Muscle layer of colon (tissue), 2 donors: Measurements from ENCODE around the gene ANTXR2.

Experiments used
- H3K27ac ChIP-seq: one replicate; pipeline ENCODE4 v1.7.0; 2013; ENCODE audit warnings: low read depth, mild to moderate bottlenecking, low read length, moderate library complexity
- H3K27me3 ChIP-seq, 2 donors: one replicate each; pipeline ENCODE4 v1.7.0; 2013; ENCODE audit warnings: low read length in 2 of 2, mild to moderate bottlenecking in 2 of 2; ENCODE audit not compliant: insufficient read depth in 2 of 2, control insufficient read depth in 1 of 2
- H3K36me3 ChIP-seq: one replicate; pipeline ENCODE4 v1.7.0; 2013; ENCODE audit warnings: mild to moderate bottlenecking, low read length; ENCODE audit not compliant: insufficient read depth
- H3K4me1 ChIP-seq: one replicate; pipeline ENCODE4 v1.7.0; 2013; ENCODE audit warnings: mild to moderate bottlenecking, low read length; ENCODE audit not compliant: insufficient read depth
- H3K4me3 ChIP-seq, 2 donors: one replicate each; pipeline ENCODE4 v1.7.0; 2013; ENCODE audit warnings: low read length in 2 of 2, low read depth in 1 of 2, mild to moderate bottlenecking in 1 of 2, moderate library complexity in 1 of 2
- H3K9ac ChIP-seq: one replicate; pipeline ENCODE4 v1.7.0; 2013; ENCODE audit warnings: low read length
- H3K9me3 ChIP-seq: one replicate; pipeline ENCODE4 v1.7.0; 2013; ENCODE audit warnings: mild to moderate bottlenecking, low read length
- donor health status: abdominal sarcoma.
- donor health status: Adenocarcinoma of cecum.

ANTXR2 gene

DNA sequence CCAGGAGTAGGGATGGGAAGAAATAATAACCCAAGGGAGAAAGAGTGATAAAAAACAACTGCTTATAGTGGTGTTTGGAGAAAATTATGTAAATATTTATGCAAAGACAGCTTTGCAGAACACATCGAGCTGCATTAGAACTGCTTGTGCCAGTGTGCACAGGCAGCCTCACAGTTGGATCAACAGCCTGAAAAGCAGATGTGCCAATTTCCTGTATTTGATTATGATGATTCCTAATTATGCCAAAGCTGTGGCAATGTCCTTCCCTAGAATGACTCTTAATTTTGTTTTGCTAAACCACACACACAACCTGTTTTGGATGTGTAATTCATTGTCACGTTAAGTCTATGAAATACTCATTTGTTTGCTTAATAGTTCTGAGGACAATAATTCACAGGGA is 30.6 kb upstream of the ANTXR2 start:
- Histone ChIP-seq H3K27me3 (no peaks in the 10 kb centered on the region), H3K9me3 (no peaks in the 10 kb centered on the region), H3K4me1 (no peaks in the 10 kb centered on the region), H3K27ac (no peak overlapping the region), H3K36me3 (no peaks in the 10 kb centered on the region), H3K4me3 (no peak overlapping the region), H3K9ac (no peak overlapping the region)

GRCh38 chr4:80101792-80102116 is 28.7 kb upstream of the ANTXR2 start:
- Histone ChIP-seq H3K4me3 (no peak overlapping the region), H3K9me3 (no peaks in the 10 kb centered on the region), H3K27ac (no peak overlapping the region), H3K4me1 (peaks cover 3% of the 10 kb centered on the region), H3K9ac (no peak overlapping the region), H3K36me3 (no peaks in the 10 kb centered on the region), H3K27me3 (no peaks in the 10 kb centered on the region)

DNA sequence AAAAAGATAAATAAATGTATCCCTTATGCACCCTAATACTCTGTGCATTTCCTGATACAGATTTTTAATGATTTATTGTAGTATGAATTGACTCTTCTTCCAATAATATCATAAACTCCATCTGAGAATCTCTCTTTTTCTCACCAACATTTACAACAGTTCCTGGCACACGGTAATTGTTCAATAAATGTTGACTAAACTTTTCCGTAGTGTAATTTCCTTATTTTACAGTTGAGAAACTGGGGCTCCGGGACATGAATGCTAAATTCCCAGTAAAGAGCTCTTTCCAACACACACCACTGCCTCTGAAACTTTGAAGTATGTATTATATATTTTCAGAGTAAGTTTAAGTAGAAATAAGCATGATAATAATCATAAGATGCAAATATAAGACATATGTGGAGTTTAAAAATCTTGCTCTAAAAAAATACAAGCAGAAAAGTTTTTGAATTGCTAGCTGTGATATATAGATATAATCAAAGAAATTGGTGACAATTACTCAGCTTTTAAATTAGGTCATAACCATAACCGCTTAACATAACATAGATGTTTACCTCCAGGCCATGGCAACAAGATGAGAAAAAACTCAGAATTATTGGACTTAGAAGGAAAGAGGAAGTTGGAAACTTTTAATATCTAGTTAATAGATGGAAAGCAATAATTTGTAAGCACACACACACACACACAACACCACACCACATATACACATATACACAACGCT is 28.2 kb upstream of the ANTXR2 start:
- Histone ChIP-seq H3K27me3 (no peaks in the 10 kb centered on the region), H3K4me1 (peaks cover 3% of the 10 kb centered on the region), H3K27ac (no peak overlapping the region), H3K9me3 (no peaks in the 10 kb centered on the region), H3K4me3 (no peak overlapping the region), H3K36me3 (no peaks in the 10 kb centered on the region), H3K9ac (no peak overlapping the region)

GRCh38 chr4:80099671-80100070 is 26.6 kb upstream of the ANTXR2 start:
- no peaks in the 10 kb centered on the region for H3K36me3 ChIP-seq
- no peak overlapping the region for H3K27ac ChIP-seq

GRCh38 chr4:80098635-80099034 is 25.6 kb upstream of the ANTXR2 start:
- Histone ChIP-seq H3K27me3 (no peaks in the 10 kb centered on the region), H3K4me1 (peaks cover 3% of the 10 kb centered on the region), H3K9ac (no peak overlapping the region), H3K27ac (no peak overlapping the region), H3K4me3 (no peak overlapping the region), H3K9me3 (no peaks in the 10 kb centered on the region), H3K36me3 (no peaks in the 10 kb centered on the region)

More at GRCh38 chr4:80099671-80100070, 26.6 kb upstream of the ANTXR2 start:
- no peak overlapping the region for H3K4me3 ChIP-seq
- H3K9me3 ChIP-seq, result no peaks in the 10 kb centered on the region
- H3K4me1 ChIP-seq, result peaks cover 3% of the 10 kb centered on the region
- no peak overlapping the region for H3K9ac ChIP-seq
- no peaks in the 10 kb centered on the region for H3K27me3 ChIP-seq

GRCh38 chr4:80097400-80098177 is 24.6 kb upstream of the ANTXR2 start:
- no peaks in the 10 kb centered on the region for H3K9me3 ChIP-seq
- no peak overlapping the region for H3K27ac ChIP-seq
- H3K36me3 ChIP-seq, result no peaks in the 10 kb centered on the region
- H3K4me3 ChIP-seq, result no peak overlapping the region
- no peak overlapping the region for H3K9ac ChIP-seq
- H3K4me1 ChIP-seq, result peaks cover 3% of the 10 kb centered on the region
- no peaks in the 10 kb centered on the region for H3K27me3 ChIP-seq

DNA sequence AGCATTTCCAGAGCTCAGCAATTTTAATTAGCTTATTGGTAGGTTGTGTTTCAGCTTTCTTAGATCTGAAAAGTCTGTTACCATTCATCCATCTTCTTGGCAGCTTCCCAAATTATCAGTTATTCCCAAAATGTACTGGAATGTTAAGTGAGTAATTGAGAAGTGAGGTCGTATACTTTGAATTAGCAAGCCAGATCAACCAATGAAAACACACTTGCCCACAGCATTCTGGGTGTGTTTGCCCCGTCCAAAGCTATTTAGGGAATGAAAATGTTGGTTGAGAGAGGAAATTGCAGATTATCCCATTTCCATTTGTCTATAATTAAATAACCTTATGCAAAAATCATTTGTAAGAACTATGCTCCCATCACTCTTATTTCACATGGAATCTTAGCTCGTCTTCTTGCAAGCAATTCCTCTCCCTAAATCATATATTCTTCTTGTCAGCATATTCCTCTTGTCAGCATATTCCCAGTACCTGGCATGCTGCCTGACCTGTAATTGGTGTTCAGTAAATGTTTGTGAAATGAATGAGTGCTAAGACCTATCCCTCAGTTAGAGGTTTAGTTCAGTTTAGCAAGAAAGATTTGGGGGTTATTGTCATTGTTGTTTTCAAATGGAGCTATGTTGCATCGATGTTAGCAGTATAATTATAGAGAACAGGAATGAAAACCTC is 23.3 kb upstream of the ANTXR2 start:
- H3K4me1 ChIP-seq, result peaks cover 3% of the 10 kb centered on the region
- H3K36me3 ChIP-seq, result no peaks in the 10 kb centered on the region
- H3K9me3 ChIP-seq, result no peaks in the 10 kb centered on the region
- H3K4me3 ChIP-seq, result no peak overlapping the region
- no peak overlapping the region for H3K9ac ChIP-seq
- H3K27ac ChIP-seq, result no peak overlapping the region
- H3K27me3 ChIP-seq, result no peaks in the 10 kb centered on the region

GRCh38 chr4:80094191-80094590 is 21.2 kb upstream of the ANTXR2 start:
- H3K4me3 ChIP-seq, result no peak overlapping the region
- no peak overlapping the region for H3K27ac ChIP-seq
- H3K4me1 ChIP-seq, result peaks cover 3% of the 10 kb centered on the region
- H3K36me3 ChIP-seq, result no peaks in the 10 kb centered on the region
- no peaks in the 10 kb centered on the region for H3K27me3 ChIP-seq
- no peaks in the 10 kb centered on the region for H3K9me3 ChIP-seq
- no peak overlapping the region for H3K9ac ChIP-seq

DNA sequence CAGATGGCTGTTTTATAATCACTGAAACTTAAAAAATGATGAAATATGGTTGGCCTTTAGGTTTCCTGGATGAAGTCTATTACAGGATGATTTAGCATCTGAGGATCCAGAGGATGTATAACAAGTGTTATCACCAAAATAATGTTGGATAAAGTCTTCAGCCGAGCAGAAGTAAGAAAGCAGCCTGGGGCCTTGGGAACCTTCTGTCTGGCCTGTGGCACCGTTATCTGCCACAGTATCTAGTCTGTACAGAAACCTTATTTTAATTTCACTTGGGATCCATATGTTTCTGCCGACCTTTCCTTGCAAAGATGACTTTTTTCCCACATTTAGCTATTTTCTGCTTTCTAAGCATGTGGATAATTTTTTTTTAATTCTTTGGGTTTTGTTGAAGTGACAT is 20.5 kb upstream of the ANTXR2 start:
- Histone ChIP-seq H3K36me3 (no peaks in the 10 kb centered on the region), H3K9ac (no peak overlapping the region), H3K27me3 (no peaks in the 10 kb centered on the region), H3K4me1 (peaks cover 3% of the 10 kb centered on the region), H3K9me3 (no peaks in the 10 kb centered on the region), H3K27ac (no peak overlapping the region), H3K4me3 (no peak overlapping the region)

DNA sequence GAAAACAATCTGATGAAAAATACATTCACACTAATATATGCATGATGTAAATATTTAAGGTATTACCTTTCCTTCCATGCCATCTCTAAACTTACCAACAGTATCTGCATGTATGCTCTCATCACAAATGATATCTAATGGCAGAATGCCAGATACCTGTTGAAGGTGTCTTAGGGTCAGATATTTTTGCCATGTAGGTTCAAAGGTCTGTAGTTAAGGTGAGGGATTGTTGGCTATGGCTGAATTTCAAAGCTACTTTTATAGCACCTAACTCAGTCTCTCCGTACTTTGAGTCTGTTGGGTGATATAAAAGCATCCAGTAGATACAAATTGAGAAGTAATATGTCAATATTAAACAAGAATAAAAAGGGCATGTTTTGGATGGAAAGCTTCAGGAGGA is 19.8 kb upstream of the ANTXR2 start:
- Histone ChIP-seq H3K27me3 (no peaks in the 10 kb centered on the region), H3K9me3 (no peaks in the 10 kb centered on the region), H3K4me3 (no peak overlapping the region)

DNA sequence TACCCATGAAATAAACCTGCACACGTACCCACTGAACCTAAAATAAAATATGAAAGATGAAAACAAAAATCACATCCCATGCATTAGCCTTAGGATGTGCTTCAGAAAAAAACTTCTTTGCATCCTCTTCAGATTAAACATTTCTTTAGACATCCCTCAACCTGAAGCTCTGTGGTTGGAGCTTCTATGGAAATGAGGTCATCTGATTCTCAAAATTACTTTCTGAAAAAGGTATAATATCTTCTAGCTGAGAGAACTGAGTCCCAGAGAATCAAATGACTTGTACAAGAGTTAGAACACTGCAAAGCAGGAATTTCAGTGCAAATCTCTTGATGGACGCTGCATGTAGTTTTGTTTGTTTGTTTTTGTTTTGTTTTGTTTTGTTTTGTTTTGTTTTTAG is 19.1 kb upstream of the ANTXR2 start:
- H3K4me1 ChIP-seq, result no peaks in the 10 kb centered on the region
- no peak overlapping the region for H3K9ac ChIP-seq
- no peak overlapping the region for H3K27ac ChIP-seq
- no peaks in the 10 kb centered on the region for H3K9me3 ChIP-seq
- H3K27me3 ChIP-seq, result no peaks in the 10 kb centered on the region
- no peaks in the 10 kb centered on the region for H3K36me3 ChIP-seq
- no peak overlapping the region for H3K4me3 ChIP-seq

More for the DNA sequence above, 19.8 kb upstream of the ANTXR2 start:
- Histone ChIP-seq H3K4me1 (peaks cover 2% of the 10 kb centered on the region), H3K27ac (no peak overlapping the region), H3K36me3 (no peaks in the 10 kb centered on the region), H3K9ac (no peak overlapping the region)
